SU-DHL-6 (cell line): ENCODE measurements around the gene ITGB8.

Experiments
- H2AFZ ChIP-seq: fragments of 200-600 bp; sonication (generic); 2 replicates; pipeline ENCODE4 v1.6.1; 2014; ENCODE audit warnings: low read depth, mild to moderate bottlenecking, moderate library complexity, mixed read lengths, antibody characterized with exemption, low read length; ENCODE audit not compliant: severe bottlenecking
- H3F3A ChIP-seq: fragments of 200-600 bp; shearing (Covaris generic); 2 replicates; pipeline ENCODE4 v1.6.0; 2016; ENCODE audit warnings: antibody characterized with exemption, mild to moderate bottlenecking; ENCODE audit not compliant: insufficient read depth
- H3K27ac ChIP-seq: fragments of 200-600 bp; sonication (generic); 2 replicates; pipeline ENCODE4 v1.5.1; 2016; ENCODE audit warnings: low read depth, mild to moderate bottlenecking, low read length, moderate library complexity, mixed read lengths
- H3K27me3 ChIP-seq: fragments of 200-600 bp; sonication (generic), shearing (Covaris generic); 2 replicates; pipeline ENCODE4 v1.6.0; 2014; ENCODE audit warnings: mild to moderate bottlenecking, low read length
- H3K36me3 ChIP-seq: fragments of 200-600 bp; sonication (generic); 2 replicates; pipeline ENCODE4 v1.6.1; 2014; ENCODE audit warnings: mild to moderate bottlenecking, low read length, mixed read lengths
- H3K4me2 ChIP-seq: fragments of 300-600, 200-600 bp; shearing (Covaris generic), sonication (generic); 2 replicates; pipeline ENCODE4 v1.6.0; 2014; ENCODE audit warnings: low read length, low read depth, mild to moderate bottlenecking; ENCODE audit not compliant: poor library complexity, severe bottlenecking
- H3K4me3 ChIP-seq: fragments of 200-600 bp; sonication (generic); 2 replicates; pipeline ENCODE4 v1.5.1; 2014; ENCODE audit warnings: antibody characterized with exemption, low read length, mild to moderate bottlenecking, mixed read lengths; ENCODE audit not compliant: insufficient read depth, poor library complexity, severe bottlenecking
- H3K79me2 ChIP-seq: fragments of 200-600 bp; sonication (generic); 2 replicates; pipeline ENCODE4 v1.6.1; 2014; ENCODE audit warnings: mild to moderate bottlenecking, low read length, moderate library complexity; ENCODE audit not compliant: insufficient read depth
- H3K9ac ChIP-seq: fragments of 200-600 bp; sonication (generic); 2 replicates; pipeline ENCODE4 v1.7.0; 2014; ENCODE audit warnings: mild to moderate bottlenecking, low read length
- H3K9me2 ChIP-seq: fragments of 200-600 bp; sonication (generic); replicated peaks from 2 replicates; pipeline ENCODE4 v1.6.1; 2014; ENCODE audit warnings: low read length; ENCODE audit not compliant: insufficient read depth
- H3K9me3 ChIP-seq: fragments of 200-600 bp; sonication (generic); 2 replicates; pipeline ENCODE4 v1.6.1; 2014; ENCODE audit warnings: low read length, mixed read lengths; ENCODE audit not compliant: insufficient read depth
- H4K20me1 ChIP-seq: fragments of 200-600 bp; sonication (generic); 2 replicates; pipeline ENCODE4 v1.6.1; 2014; ENCODE audit warnings: low read depth, mild to moderate bottlenecking, antibody characterized with exemption, low read length, moderate library complexity, mixed read lengths
- EZH2phosphoT487 ChIP-seq: fragments of 200-600 bp; sonication (generic), shearing (Covaris generic); conservative IDR thresholded peaks from 2 replicates; pipeline ENCODE4 v1.6.1; 2018; ENCODE audit warnings: mild to moderate bottlenecking, antibody characterized with exemption, low read length, moderate library complexity, mixed read lengths
- TF ChIP-seq, protein P1 (sequence below): fragments of 200-600 bp; sonication (generic); IDR thresholded peaks from one replicate; pipeline ENCODE4 v1.5.1; 2017; ENCODE audit warnings: antibody characterized with exemption, mild to moderate bottlenecking, low read length, moderate library complexity; ENCODE audit not compliant: insufficient read depth, poor library complexity, severe bottlenecking

The ITGB8 gene

DNA sequence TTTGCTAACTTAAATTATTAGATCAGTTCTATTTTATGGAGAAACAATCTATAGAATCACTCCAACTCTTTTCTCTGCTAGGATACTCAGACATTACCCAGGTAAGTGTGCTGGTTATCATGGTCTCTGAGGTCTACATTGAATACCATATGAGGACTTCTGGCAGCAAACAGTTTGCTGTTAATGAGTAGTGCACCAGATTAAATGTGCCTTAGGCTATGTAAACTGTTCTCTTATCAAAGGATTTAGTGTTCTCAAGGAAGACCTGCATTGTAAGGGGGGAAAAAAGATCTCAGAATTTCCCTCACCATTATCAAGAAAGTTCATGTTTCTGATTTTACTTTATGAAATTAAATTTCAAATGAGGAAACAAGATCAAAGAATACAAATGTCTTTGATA lies 107.5 kb downstream of the ITGB8 start:
- H3K9ac ChIP-seq = no peak overlapping the region
- H3F3A ChIP-seq = no peaks in the 10 kb centered on the region
- no peaks in the 10 kb centered on the region for H3K36me3 ChIP-seq
- no peaks in the 10 kb centered on the region for H4K20me1 ChIP-seq
- TF ChIP-seq EZH2phosphoT487 = no peak
- TF ChIP-seq, protein P1, sequence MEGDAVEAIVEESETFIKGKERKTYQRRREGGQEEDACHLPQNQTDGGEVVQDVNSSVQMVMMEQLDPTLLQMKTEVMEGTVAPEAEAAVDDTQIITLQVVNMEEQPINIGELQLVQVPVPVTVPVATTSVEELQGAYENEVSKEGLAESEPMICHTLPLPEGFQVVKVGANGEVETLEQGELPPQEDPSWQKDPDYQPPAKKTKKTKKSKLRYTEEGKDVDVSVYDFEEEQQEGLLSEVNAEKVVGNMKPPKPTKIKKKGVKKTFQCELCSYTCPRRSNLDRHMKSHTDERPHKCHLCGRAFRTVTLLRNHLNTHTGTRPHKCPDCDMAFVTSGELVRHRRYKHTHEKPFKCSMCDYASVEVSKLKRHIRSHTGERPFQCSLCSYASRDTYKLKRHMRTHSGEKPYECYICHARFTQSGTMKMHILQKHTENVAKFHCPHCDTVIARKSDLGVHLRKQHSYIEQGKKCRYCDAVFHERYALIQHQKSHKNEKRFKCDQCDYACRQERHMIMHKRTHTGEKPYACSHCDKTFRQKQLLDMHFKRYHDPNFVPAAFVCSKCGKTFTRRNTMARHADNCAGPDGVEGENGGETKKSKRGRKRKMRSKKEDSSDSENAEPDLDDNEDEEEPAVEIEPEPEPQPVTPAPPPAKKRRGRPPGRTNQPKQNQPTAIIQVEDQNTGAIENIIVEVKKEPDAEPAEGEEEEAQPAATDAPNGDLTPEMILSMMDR = no peak
- no peaks in the 10 kb centered on the region for H3K27me3 ChIP-seq
- H3K27ac ChIP-seq = peak overlapping the region; percentile 15
- no peaks in the 10 kb centered on the region for H3K9me2 ChIP-seq
- H3K4me3 ChIP-seq = peak overlapping the region; percentile 18
- no peaks in the 10 kb centered on the region for H3K79me2 ChIP-seq
- H3K4me2 ChIP-seq = peak overlapping the region; percentile 47
- H3K9me3 ChIP-seq = no peaks in the 10 kb centered on the region
- no peak overlapping the region for H2AFZ ChIP-seq

DNA sequence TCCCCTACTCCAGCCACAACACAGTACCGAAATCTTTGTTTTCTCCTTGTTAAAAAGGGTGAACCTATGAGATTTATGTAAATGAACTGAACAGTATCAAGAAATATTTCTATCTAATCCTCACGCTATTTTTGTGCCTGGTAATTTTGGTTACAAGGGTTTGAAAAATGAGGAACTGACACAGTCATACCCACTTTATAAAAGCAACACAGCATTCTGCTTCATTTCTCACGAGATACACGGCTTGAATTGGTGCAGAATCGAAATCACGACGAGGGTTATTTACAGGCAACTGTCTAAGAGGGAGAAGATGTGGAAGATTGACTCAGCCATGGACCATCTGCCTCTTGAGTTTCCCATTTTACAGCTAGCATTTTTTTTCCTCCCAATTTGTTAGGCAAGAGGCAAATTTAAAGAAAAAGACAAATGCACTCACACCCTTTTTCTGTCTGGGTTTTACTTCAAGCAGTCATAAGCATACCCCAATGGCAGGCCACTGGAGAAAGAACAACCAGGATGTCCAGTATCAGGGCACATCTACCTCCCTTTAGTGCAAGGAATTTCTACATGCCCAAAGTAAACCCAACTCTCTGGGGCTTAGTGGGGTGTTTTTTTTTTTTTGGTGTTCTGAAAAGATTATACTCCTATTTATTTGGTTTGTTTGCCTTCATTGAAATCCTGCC lies 108.1 kb downstream of the ITGB8 start:
- Histone ChIP-seq H3K27me3 (no peaks in the 10 kb centered on the region), H2AFZ (no peak overlapping the region), H3K4me2 (peak overlapping the region; percentile 47), H3K9ac (peak overlapping the region; percentile 2; the same call in 1 of the 2 replicates), H3K9me2 (no peaks in the 10 kb centered on the region), H3F3A (no peaks in the 10 kb centered on the region), H3K27ac (peak overlapping the region; percentile 15), H3K9me3 (no peaks in the 10 kb centered on the region), H3K36me3 (no peaks in the 10 kb centered on the region), H3K79me2 (no peaks in the 10 kb centered on the region), H3K4me3 (peak overlapping the region; percentile 18), H4K20me1 (no peaks in the 10 kb centered on the region)
- no peak for TF ChIP-seq EZH2phosphoT487
- TF ChIP-seq, protein P1 = no peak

DNA sequence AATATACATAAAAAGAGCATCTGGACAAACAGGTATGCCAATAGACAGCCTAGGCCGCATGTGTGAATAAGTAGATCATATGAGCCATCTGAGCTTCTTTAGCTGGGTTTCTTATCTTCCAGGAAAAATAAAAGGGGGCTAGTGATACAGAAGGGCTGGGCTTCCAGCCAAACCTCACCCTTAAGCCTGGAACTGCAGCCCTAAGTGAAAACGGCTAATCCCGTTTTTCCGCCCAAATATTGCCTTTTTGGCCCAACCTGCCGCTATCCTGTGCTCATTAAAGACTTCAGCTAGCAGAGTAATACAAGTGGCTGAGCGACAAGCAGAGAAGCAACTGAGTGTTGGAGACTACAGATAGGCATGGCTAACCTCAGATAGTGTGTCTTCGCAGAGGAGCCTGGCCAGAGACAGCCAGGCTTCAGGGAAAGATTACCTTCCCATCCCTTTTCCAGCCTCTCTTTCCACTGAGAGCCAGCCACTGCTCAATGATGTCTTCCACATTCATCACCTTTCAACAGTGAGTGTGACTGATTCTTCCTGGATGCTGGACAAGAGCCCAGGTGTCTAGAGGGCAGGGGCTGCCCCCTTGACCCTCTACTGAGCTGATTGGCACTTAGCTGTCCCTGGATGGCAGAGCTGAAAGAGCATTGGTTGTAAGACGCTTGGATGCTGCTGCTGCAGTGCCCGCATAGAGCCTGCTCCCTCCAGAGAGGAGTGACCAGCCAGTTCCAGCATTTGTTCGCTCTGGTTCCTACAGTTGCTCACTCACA lies 108.9 kb downstream of the ITGB8 start:
- no peak overlapping the region for H3K9ac ChIP-seq
- no peaks in the 10 kb centered on the region for H3F3A ChIP-seq
- no peaks in the 10 kb centered on the region for H3K79me2 ChIP-seq
- no peak overlapping the region for H2AFZ ChIP-seq
- no peak overlapping the region for H3K4me3 ChIP-seq
- H3K4me2 ChIP-seq = peak overlapping the region; percentile 47
- H3K27me3 ChIP-seq = no peaks in the 10 kb centered on the region
- H3K9me3 ChIP-seq = no peaks in the 10 kb centered on the region
- H3K9me2 ChIP-seq = no peaks in the 10 kb centered on the region
- no peaks in the 10 kb centered on the region for H3K36me3 ChIP-seq
- no peaks in the 10 kb centered on the region for H4K20me1 ChIP-seq
- H3K27ac ChIP-seq = no peak overlapping the region
- no peak for TF ChIP-seq EZH2phosphoT487
- TF ChIP-seq, protein P1 = no peak
